K562 (cell line): Measurements from ENCODE around the gene PTCH2. TPM values are rescaled to one million over a fixed set of nuclear protein-coding genes. Genes with fewer than 3 reads are reported as not detected.
"Not testable (repeated sequence)": the region's sequence is repeated elsewhere in the genome, so short reads cannot be mapped to it uniquely, and the experiment has no call there.

Experiments used
- ATAC-seq: fragments of 200-7000 bp; cut with Tn5 transposase; 3 replicates; pipeline ENCODE4 v1.9.1; 2020; ENCODE audit warnings: moderate library complexity
- BruUV-seq: library from RNA; stranded (reverse); fragments of 400-500 nt; replicated peaks from 2 replicates; lab custom pipeline; 2021; lab: Mats Ljungman, UMichigan
- CTCF ChIA-PET: fragments of 300-600 bp; formaldehyde crosslinking; extraction: SDS; loops from one replicate; lab custom pipeline; 2021; ENCODE audit warnings: low intra/inter-chr PET ratio; lab: Yijun Ruan, JAX
- POLR2A ChIA-PET: fragments of 300-600, 350-650 bp; sonication (Branson Sonifier 250); formaldehyde crosslinking; extraction: SDS; loops from one replicate; lab custom pipeline; 2021; ENCODE audit warnings: antibody characterized with exemption, inconsistent platforms; lab: Yijun Ruan, JAX
- DNase-seq, 4 experiments: peaks; one replicate each; pipeline versions ENCODE4 v3.0.0 to v3.0.0-alpha.2; 2011 to 2018; ENCODE audit warnings: low spot score in 3 of 4, mixed read lengths in 3 of 4; ENCODE audit errors: extremely low read depth in 1 of 4
- FAIRE-seq: peaks from 2 replicates; lab custom pipeline; 2011; peaks lifted over from hg19 to GRCh38; lab: Jason Lieb, UNC
- H2AFZ ChIP-seq: 2 replicates; pipeline ENCODE4 v1.6.0; 2011; ENCODE audit warnings: low read depth, low read length, control low read depth, inconsistent platforms
- H3K27ac ChIP-seq: fragments of 200-600 bp; 3 replicates; pipeline ENCODE4 v1.8.0; 2011; ENCODE audit warnings: low read depth, mild to moderate bottlenecking, control low read depth, inconsistent platforms, low read length, moderate library complexity, mixed read lengths; ENCODE audit errors: extremely low read depth
- H3K27me3 ChIP-seq, 2 experiments: fragments of 300-600 bp in 1 of 2; 2 replicates in 1 of 2; 3 replicates in 1 of 2; pipeline versions ENCODE4 v1.6.0 to v1.8.0; 2011; ENCODE audit warnings: inconsistent platforms in 2 of 2, low read length in 2 of 2, mild to moderate bottlenecking in 1 of 2, mixed read lengths in 1 of 2, moderate library complexity in 1 of 2; ENCODE audit not compliant: control insufficient read depth in 2 of 2, insufficient read depth in 2 of 2
- H3K36me3 ChIP-seq: fragments of 300-600 bp; 3 replicates; pipeline ENCODE4 v1.8.0; 2011; ENCODE audit warnings: mild to moderate bottlenecking, low read length, inconsistent platforms; ENCODE audit not compliant: control insufficient read depth, insufficient read depth
- H3K4me1 ChIP-seq, 2 experiments: fragments of 200-600 bp in 1 of 2; replicated peaks in 1 of 2; 2 replicates in 1 of 2; 3 replicates in 1 of 2; pipeline versions ENCODE4 v1.5.1 to v1.8.0; 2011; ENCODE audit warnings: inconsistent platforms in 2 of 2, low read length in 2 of 2, mild to moderate bottlenecking in 1 of 2, mixed read lengths in 1 of 2, moderate library complexity in 1 of 2; ENCODE audit not compliant: control insufficient read depth in 2 of 2, insufficient read depth in 2 of 2
- H3K4me2 ChIP-seq: 2 replicates; pipeline ENCODE4 v1.6.1; 2011; ENCODE audit warnings: low read length, control low read depth, inconsistent platforms, mixed read lengths; ENCODE audit not compliant: insufficient read depth
- H3K4me3 ChIP-seq: fragments of 200-600 bp; sonication (generic), shearing (Covaris generic); 2 replicates; pipeline ENCODE4 v1.5.1; 2016; ENCODE audit warnings: control low read depth, inconsistent platforms
- H3K79me2 ChIP-seq: fragments of 200-600 bp; 3 replicates; pipeline ENCODE4 v1.8.0; 2011; ENCODE audit warnings: low read length, inconsistent platforms; ENCODE audit not compliant: control insufficient read depth, insufficient read depth
- H3K9ac ChIP-seq, 2 experiments: 2 replicates each; pipeline versions ENCODE4 v1.6.0 to v1.6.1; 2011; ENCODE audit warnings: low read depth in 2 of 2, low read length in 2 of 2, control low read depth in 1 of 2, inconsistent platforms in 1 of 2, mild to moderate bottlenecking in 1 of 2, mixed read lengths in 1 of 2; ENCODE audit not compliant: insufficient read depth in 1 of 2
- H3K9me1 ChIP-seq: one replicate; pipeline ENCODE4 v1.6.0; 2011; ENCODE audit warnings: inconsistent platforms, mild to moderate bottlenecking, low read length, moderate library complexity; ENCODE audit not compliant: control insufficient read depth, insufficient read depth
- H3K9me3 ChIP-seq: replicated peaks from 2 replicates; pipeline ENCODE4 v1.5.1; 2011; ENCODE audit warnings: low read depth, low read length, inconsistent platforms; ENCODE audit not compliant: control insufficient read depth, insufficient read depth
- H4K20me1 ChIP-seq: replicated peaks from 2 replicates; pipeline ENCODE4 v1.6.1; 2011; ENCODE audit warnings: low read length, inconsistent platforms, mixed read lengths; ENCODE audit not compliant: control insufficient read depth, insufficient read depth
- HNRNPL ChIP-seq: fragments of 200-400 bp; formaldehyde crosslinking; IDR thresholded peaks from 2 replicates; pipeline ENCODE4 v1.6.1; 2017; ENCODE audit warnings: low read depth, mild to moderate bottlenecking, low read length
- TOE1 ChIP-seq, 2 experiments: fragments of 450-650 bp in 1 of 2; sonication (generic) in 1 of 2; formaldehyde crosslinking in 1 of 2; IDR thresholded peaks; 2 replicates each; pipeline versions ENCODE4 v1.7.1 to v1.8.0; 2016 to 2022; ENCODE audit warnings: borderline replicate concordance in 2 of 2, mild to moderate bottlenecking in 2 of 2, antibody characterized with exemption in 1 of 2, inconsistent platforms in 1 of 2, low read depth in 1 of 2, missing genetic modification reagents in 1 of 2, moderate library complexity in 1 of 2
- XRCC5 ChIP-seq: fragments of 200-400 bp; formaldehyde crosslinking; IDR thresholded peaks from 2 replicates; pipeline ENCODE4 v1.6.1; 2017; ENCODE audit warnings: low read depth, mild to moderate bottlenecking, low read length
- ZNF445 ChIP-seq: fragments of 250-450 bp; sonication (Bioruptor Pico); IDR thresholded peaks from 2 replicates; pipeline ENCODE4 v1.4.0; 2020; ENCODE audit warnings: low read depth, mild to moderate bottlenecking, moderate library complexity
- WGBS: fragments of 100-300 bp; shearing (Covaris generic); methylation state at CpG from one replicate; pipeline ENCODE4 v1.1.6; 2016; ENCODE audit warnings: low coverage, mixed read lengths; ENCODE audit not compliant: insufficient coverage; ENCODE audit errors: missing lambda C conversion rate; 5-methylcytosine and 5-hydroxymethylcytosine counted together
- in situ Hi-C: fragments of 300-500 bp; cut with MboI; formaldehyde crosslinking; loops from 4 replicates; pipeline ENCODE4 v1.15.0; 2018; ENCODE audit warnings: inconsistent platforms, mixed read lengths
- intact Hi-C: fragments of 100-400 bp; cut with micrococcal nuclease; formaldehyde crosslinking; loops from 2 replicates; pipeline ENCODE4 v1.14.2; 2022
- polyA plus RNA-seq, 8 experiments: library from polyadenylated mRNA; depleted of rRNA in 4 of 8; stranded (reverse) in 5 of 8; unstranded in 3 of 8; fragments of >200 nt; fragmentation: Nextera tagmentation in 2 of 8; fragmentation: Illumina TruSeq in 1 of 8; extraction: Ambion mirVana in 2 of 8; extraction: Trizol in 1 of 8; gene quantifications; 2 replicates each; pipeline versions ENCODE4 v1.2.1 to v1.2.3, GENCODE V29; 2011 to 2014; ENCODE audit warnings: inconsistent platforms in 1 of 8, missing spikeins in 1 of 8
- total RNA-seq, 7 experiments: library from RNA; depleted of rRNA in 6 of 7; stranded (reverse); fragments of >200 nt in 6 of 7; fragmentation: Illumina TruSeq in 2 of 7; extraction: Trizol in 2 of 7; gene quantifications; 2 replicates each; pipeline versions ENCODE4 v1.2.1 to v1.2.3, GENCODE V29; 2011 to 2021; ENCODE audit warnings: low replicate concordance in 1 of 7
- TF ChIP-seq, protein P1 (sequence below), 2 experiments: IDR thresholded peaks in 1 of 2; conservative IDR thresholded peaks in 1 of 2; 2 replicates each; pipeline ENCODE4 v1.6.1; 2016; ENCODE audit warnings: low read depth in 2 of 2, mild to moderate bottlenecking in 1 of 2, missing compliant biosample characterization in 1 of 2, missing genetic modification characterization in 1 of 2, moderate library complexity in 1 of 2
- TF ChIP-seq, protein P2 (sequence below): sonication (generic); formaldehyde crosslinking; IDR thresholded peaks from 2 replicates; pipeline ENCODE4 v1.8.1; 2023; ENCODE audit warnings: mild to moderate bottlenecking, missing genetic modification reagents

The PTCH2 gene
- total and polyA plus RNA-seq, 9 of the 15 experiments (the other 6 are each of a cell fraction or from before 2014, with no cell fraction given) = 0.15 to 27.3 (median 0.48) TPM; not detected in 1

DNA sequence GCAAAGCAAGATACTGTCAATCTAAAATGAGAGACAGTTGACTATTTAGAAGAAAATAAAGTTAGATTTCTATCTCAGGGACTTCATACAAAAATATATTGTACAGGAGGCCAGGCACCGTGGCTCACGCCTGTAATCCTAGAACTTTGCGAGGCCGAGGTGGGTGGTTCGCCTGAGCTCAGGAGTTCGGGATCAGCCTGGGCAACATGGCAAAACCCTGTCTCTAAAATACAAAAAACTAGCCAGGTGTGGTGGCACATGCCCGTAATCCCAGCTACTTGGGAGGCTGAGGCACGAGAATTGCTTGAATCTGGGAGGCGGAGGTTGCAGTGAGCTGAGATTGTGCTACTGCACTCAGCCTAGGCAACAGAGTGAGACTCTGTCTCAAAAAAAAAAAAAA is 27.1 kb downstream of the PTCH2 start:
- BruUV-seq, H3K36me3 ChIP-seq, H3K79me2 ChIP-seq, H3K4me3 ChIP-seq, H2AFZ ChIP-seq, FAIRE-seq, H3K27me3 ChIP-seq, H3K9me3 ChIP-seq, H3K27ac ChIP-seq, H3K9ac ChIP-seq, H3K9me1 ChIP-seq, DNase-seq, in situ Hi-C loops, ATAC-seq, H4K20me1 ChIP-seq, H3K4me2 ChIP-seq: not testable (repeated sequence)
- intact Hi-C loops = loop anchor here (5.0 kb wide), 1 partner anchor 39 kb away; the partner anchor contains the start of gene RPS8
- 73% methylated on average over 9 of the region's 9 CpGs for WGBS
- CTCF ChIA-PET = interaction anchor here (0.6 kb wide), 1 partner anchor 16 kb away, joined by 3 read pairs; the partner anchor contains the start of gene PLK3
- peaks cover 21 to 33% of the 10 kb centered on the region in 2 experiments for H3K4me1 ChIP-seq
- POLR2A ChIA-PET = interaction anchor here (0.9 to 9.2 kb wide), 3 partner anchors 12 to 528 kb away, joined by 3 to 594 read pairs (median 4); partner anchors contain the start of genes BTBD19, DYNLT4, PLK3 and RNU5D-1

DNA sequence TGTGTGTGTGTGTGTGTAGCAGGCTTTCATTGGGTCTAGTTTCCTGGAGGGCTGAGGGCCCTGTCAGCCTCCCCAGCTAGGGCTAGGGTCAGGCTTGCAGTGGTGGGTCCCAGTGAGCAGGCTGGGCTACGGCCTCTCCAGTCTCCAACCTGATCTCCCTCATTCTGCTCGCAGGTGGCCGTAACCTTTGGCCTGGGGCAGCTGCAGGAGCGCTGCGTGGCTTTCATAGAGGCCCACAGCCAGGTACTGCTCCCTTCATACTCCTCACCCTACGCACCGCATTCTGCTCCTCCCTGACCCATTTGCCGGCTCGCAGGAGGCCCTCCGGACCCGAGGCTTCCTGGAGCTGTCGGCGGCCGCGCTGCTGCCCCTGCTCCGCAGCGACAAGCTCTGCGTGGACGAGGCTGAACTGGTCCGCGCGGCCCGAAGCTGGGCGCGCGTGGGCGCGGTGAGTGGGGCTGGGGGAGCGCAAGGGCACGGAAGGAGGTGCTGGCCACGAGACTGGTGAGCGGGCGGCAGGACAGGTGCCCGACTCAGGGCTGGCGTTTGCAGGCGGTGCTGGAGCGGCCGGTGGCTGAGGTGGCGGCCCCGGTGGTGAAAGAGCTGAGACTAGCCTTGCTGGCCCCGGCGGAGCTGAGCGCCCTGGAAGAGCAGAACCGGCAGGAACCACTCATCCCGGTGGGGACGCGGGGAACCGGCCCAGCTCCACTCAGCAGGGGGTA is 30.1 kb downstream of the PTCH2 start:
- no peak for FAIRE-seq
- no peak for TF ChIP-seq XRCC5
- TF ChIP-seq, protein P1, sequence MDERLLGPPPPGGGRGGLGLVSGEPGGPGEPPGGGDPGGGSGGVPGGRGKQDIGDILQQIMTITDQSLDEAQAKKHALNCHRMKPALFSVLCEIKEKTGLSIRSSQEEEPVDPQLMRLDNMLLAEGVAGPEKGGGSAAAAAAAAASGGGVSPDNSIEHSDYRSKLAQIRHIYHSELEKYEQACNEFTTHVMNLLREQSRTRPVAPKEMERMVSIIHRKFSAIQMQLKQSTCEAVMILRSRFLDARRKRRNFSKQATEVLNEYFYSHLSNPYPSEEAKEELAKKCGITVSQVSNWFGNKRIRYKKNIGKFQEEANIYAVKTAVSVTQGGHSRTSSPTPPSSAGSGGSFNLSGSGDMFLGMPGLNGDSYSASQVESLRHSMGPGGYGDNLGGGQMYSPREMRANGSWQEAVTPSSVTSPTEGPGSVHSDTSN (CRISPR knock-in tag; IDR thresholded peaks at IDR 0.05; ENCODE audit: low read depth) = no peak
- TF ChIP-seq, protein P1 (tag; conservative IDR thresholded peaks at IDR 0.05; ENCODE audit: low read depth) = no peak
- no peak for TF ChIP-seq ZNF445 (CRISPR knock-in tag)
- TF ChIP-seq, protein P2, sequence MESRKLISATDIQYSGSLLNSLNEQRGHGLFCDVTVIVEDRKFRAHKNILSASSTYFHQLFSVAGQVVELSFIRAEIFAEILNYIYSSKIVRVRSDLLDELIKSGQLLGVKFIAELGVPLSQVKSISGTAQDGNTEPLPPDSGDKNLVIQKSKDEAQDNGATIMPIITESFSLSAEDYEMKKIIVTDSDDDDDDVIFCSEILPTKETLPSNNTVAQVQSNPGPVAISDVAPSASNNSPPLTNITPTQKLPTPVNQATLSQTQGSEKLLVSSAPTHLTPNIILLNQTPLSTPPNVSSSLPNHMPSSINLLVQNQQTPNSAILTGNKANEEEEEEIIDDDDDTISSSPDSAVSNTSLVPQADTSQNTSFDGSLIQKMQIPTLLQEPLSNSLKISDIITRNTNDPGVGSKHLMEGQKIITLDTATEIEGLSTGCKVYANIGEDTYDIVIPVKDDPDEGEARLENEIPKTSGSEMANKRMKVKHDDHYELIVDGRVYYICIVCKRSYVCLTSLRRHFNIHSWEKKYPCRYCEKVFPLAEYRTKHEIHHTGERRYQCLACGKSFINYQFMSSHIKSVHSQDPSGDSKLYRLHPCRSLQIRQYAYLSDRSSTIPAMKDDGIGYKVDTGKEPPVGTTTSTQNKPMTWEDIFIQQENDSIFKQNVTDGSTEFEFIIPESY = peak; percentile 86
- TF ChIP-seq HNRNPL = peak; percentile 22; the same call in 1 of the 2 replicates
- TF ChIP-seq TOE1 (IDR thresholded peaks at IDR 0.05; ENCODE audit: borderline replicate concordance) = no peak
- no peak for TF ChIP-seq TOE1 (CRISPR knock-in tag; IDR thresholded peaks at IDR 0.05; ENCODE audit: borderline replicate concordance, low read depth)

More for the DNA sequence above, 30.1 kb downstream of the PTCH2 start:
- 90% methylated on average over 42 of the region's 48 CpGs for WGBS
- Histone ChIP-seq H3K9ac (peak overlapping the region in 1 of 2 experiments; percentile 64; a peak in 2 of 4 replicates), H4K20me1 (no peaks in the 10 kb centered on the region), H3K9me1 (peaks cover 6% of the 10 kb centered on the region), H3K4me3 (no peak overlapping the region), H3K4me2 (no peak overlapping the region), H3K27ac (no peak overlapping the region), H3K27me3 (no peaks in the 10 kb centered on the region), H3K36me3 (no peaks in the 10 kb centered on the region), H3K9me3 (no peaks in the 10 kb centered on the region; the same call in 1 of the 2 replicates), H3K4me1 (peaks cover 40 to 45% of the 10 kb centered on the region in 2 experiments), H2AFZ (no peak overlapping the region), H3K79me2 (peaks cover 13% of the 10 kb centered on the region; the same call in 1 of the 3 replicates)
- in situ Hi-C loops (no loop called here), intact Hi-C loops (no loop called here)
- DNase-seq (no peak), ATAC-seq (no peak)
- BruUV-seq = no TSS peak
- ChIA-PET CTCF (no interaction called here), POLR2A (interaction anchor here (0.6 to 16.9 kb wide), 8 partner anchors 6 to 91 kb away, joined by 3 to 594 read pairs (median 4); partner anchors contain the start of gene RPS8)
